HG03135 (cell line): Measurements from ENCODE around the gene ITPR1.

Experiments
- ATAC-seq: cut with Tn5 transposase; IDR thresholded peaks from one replicate; pipeline ENCODE4 v1.9.1; 2021; ENCODE audit warnings: mild to moderate bottlenecking, moderate library complexity; ENCODE audit not compliant: unreplicated experiment

Gene ITPR1

DNA sequence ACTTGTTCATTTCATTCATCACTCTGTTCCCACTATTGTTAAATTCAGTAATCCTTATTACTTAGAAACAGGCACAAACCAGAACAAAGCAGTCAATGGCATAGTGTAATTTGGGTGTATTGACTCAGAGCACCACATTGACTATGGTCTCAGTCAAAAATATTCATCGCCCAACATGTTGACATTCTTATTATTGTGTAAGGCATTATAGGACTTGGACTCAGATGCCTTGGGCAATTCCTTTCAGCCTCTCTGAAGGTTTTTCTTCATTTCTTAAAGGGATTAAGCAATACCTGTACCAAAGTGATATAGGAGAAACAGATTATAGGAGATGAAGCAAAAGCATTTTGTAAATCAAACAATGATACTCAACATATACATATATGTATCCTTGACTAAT lies 371.4 kb downstream of the ITPR1 start:
- ATAC-seq: no peak

DNA sequence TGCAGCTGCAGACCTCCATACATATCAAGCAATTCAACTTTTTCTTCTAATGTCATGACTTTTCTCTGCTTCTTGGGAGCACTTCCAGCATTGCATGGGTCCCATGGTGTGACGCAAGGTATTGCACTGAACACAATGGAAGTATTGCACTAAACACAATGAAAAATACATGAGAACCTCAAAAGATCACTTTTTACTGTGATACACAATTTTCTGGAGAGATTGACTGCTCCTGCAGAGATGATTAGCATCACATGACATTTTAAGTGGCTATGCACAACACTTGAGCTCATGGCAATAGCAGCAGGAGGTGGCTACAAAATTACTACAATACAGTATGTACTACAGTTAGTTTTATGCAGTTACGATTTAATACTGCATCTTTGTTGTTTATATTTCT lies 372.6 kb downstream of the ITPR1 start:
- ATAC-seq: no peak

- no peak for ATAC-seq
These were observed 373.7 kb downstream of the ITPR1 start for GRCh38 chr3:4866866-4867265.

DNA sequence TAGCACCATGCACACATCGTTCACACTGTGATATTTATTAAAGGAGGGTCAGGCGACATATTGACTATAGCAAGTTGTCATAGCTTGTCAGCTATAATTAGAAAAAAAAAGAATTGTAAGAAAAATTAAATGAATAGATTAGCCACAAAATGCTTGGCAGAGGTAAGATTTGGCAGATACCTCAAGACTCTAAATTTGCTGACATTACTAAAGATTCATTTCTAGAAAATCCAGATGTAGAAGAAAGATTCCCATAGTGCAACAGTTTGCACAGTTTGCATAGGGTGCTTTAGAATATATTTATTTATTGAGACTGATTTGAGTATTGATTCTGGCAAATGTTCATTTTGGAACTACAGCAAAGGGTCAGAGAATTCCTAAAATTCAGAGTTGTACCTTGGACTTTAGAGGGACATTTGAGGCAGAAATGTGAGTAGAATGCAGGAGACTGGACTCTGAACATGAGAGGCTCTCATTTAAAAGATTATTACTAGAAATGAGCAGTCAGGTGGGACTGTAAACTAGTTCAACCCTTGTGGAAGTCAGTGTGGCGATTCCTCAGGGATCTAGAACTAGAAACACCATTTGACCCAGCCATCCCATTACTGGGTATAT lies 384.1 kb downstream of the ITPR1 start:
- ATAC-seq: no peak

GRCh38 chr3:4880850-4881249 lies 387.7 kb downstream of the ITPR1 start:
- ATAC-seq: no peak

DNA sequence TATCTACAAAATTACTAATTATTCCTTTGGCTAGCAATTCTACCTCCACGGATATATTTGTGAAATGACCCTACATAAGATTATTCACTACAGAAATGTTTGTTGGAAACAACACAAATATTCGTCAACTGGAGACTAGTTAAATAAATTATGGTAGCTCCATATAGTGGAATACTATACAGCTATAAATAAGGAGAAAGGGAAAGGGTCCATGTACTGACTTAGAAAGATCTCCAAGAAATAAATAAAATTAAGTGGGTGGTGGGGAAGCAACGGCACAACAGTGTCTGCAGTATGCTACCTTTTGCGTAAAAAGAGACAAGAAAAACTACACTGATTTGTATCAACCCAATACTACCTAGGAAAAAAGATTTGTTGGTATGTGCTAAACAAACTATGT lies 389.4 kb downstream of the ITPR1 start:
- ATAC-seq: no peak

- no peak for ATAC-seq
These were observed 389.9 kb downstream of the ITPR1 start for GRCh38 chr3:4883011-4883410.

DNA sequence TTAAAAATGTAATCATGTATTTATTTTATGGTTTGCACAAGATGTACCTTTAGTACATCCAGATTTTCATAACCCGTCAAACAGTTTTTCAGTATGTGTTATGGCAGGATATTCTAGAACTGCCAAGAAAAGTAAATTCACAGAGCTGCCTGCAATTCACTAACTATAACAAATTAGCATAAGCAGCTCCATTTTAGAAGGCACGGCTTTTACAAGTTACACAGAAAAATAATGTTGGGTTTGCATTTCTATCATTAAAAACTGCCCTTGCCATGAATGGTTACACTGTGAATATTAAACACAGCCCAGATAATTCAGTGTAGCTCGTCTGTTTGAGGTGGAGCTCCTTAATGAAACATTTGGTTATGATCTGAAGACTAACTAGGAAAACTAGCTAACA lies 391.7 kb downstream of the ITPR1 start:
- no peak for ATAC-seq

- no peak for ATAC-seq
These were observed 392.2 kb downstream of the ITPR1 start for GRCh38 chr3:4885316-4885715.

DNA sequence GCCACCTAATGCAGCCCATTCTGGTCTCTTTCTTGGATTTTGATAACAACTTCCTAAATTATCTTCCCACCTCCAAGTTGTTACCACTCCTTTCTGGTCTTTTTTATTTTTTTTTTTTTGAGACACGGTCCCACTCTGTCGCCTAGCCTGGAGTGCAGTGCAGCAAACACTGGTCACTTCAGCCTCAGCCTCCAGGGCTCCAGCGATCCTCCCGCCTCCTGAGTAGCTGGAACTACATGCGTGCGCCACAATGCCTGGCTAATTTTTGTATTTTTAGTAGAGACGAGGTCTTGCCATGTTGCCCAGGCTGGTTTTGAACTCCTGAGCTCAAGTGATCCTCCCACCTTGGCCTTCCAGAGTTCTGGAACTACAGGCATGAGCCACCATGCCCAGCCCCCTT lies 393.3 kb downstream of the ITPR1 start:
- no peak for ATAC-seq

DNA sequence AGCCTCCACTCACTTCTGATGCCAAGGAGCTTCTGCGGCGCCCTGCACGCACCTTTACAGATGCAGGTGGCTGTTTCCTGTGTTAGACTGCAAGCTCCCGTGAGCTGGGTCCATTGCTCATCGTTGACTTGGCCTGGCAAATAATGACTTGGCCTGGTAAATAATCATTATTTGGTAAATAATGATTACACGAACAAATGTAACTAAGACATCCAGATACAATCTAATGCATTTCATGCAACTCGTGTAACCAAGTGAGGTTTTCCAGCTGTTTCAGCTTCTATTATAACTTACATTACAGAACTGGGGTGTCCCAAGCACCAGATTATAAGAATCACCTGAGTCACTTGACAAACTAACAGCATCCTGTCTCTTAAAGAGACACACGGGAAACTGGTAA lies 394.0 kb downstream of the ITPR1 start:
- ATAC-seq: no peak

GRCh38 chr3:4888913-4889846 lies 396.0 kb downstream of the ITPR1 start:
- ATAC-seq: peak; percentile 84

DNA sequence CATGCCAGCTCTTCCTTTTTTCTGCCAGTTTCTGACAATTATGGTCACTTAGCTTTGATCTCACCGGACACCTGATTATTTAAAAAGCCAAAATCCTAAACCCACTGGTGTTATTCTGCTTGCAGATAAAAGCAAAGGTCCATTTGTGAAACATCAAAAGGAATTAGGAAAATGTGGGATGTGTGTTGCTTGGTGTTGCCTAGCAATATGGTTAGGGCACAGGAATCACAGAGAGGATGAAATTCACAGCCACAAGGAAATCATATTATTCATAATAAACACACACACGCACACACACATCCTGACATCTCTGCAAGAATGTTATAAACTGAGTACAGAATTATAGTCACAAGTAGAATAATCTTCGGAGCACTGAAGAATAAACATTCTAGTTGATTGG lies 396.7 kb downstream of the ITPR1 start:
- ATAC-seq: no peak

DNA sequence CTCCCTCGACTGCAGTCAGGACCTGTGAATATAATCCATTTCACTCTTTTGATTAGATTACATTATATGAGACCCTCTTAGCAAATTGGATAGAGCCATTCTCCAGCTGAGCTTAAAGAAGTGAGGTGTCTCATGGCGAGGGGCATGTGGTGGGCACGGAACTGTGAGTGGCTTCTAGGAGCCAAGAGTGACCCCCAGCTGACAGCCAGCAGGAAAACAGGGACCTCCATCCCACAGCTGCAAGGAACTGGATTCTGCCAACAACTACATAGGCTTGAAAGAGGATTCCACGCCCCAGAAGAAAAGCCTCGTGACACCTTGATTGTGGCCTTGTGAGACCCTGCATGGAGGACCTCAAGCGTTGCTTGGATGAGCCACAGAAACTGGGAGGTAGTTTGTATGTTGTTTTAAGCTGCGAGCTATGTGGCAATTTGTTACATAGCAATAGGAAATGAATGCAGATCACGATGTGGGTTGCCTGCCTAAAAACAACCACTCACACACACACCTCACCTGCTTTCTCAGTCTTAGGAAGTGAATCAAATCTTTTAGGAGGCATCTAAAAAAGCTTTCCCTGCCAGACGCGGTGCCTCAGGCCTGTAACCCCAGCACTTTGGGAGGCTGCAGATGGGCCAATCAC lies 401.9 kb downstream of the ITPR1 start:
- no peak for ATAC-seq

DNA sequence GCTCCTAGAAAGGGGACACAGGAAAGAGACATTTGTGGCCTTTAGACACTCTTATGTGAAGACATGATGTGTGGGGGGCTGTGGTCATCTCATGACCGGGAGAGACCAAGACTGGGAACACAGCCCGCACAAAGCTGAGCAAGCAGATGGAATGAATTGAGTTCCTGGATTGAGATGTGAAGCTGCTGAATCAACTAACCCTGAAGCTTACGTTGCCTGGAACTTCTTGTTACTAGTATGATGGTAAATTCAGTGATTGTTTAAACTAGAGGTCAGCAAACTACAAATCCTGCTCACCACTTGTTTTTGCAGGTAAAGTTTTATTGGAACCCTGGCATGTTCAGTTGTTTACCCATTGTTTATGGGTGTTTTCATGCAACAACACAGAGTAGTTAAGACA lies 402.7 kb downstream of the ITPR1 start:
- ATAC-seq: no peak
